Fibroblast of skin of scalp (primary cell): ENCODE results near the gene PEX16.

ENCODE experiments used
- DNase-seq: peaks from one replicate; pipeline ENCODE4 v3.0.0-alpha.2; 2013

Gene PEX16

DNA sequence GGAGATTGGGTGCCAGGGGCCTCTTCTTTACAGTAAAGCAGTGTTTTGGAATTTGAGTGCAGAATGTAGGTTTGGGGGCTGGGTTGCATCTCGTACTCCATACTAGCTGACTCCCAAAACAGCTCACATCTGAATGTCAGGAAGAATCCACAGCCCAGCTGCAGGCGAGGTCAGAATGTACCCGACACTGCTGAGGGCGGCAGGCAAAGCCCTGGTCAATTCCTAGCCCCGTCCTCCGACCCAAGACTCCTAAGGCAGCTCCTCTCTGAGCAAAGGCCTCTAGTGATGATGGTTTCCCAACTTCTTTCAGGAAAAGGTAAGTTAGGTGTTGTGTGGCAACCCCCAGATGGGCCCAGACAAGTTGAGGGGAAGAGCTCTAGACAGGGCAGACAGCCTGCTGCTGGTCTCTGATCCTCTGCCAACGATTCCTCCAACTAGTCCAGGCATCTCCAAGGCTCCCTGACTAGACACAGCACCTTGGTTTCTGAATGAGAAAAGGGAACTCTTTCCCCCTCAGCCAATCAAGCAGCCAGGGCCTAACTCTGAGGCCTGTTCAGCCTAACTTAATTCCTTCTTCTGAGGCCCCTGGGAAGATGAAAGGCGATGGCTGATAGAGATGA, 13.4 kb upstream of the PEX16 start:
- DNase-seq = no peak

DNA sequence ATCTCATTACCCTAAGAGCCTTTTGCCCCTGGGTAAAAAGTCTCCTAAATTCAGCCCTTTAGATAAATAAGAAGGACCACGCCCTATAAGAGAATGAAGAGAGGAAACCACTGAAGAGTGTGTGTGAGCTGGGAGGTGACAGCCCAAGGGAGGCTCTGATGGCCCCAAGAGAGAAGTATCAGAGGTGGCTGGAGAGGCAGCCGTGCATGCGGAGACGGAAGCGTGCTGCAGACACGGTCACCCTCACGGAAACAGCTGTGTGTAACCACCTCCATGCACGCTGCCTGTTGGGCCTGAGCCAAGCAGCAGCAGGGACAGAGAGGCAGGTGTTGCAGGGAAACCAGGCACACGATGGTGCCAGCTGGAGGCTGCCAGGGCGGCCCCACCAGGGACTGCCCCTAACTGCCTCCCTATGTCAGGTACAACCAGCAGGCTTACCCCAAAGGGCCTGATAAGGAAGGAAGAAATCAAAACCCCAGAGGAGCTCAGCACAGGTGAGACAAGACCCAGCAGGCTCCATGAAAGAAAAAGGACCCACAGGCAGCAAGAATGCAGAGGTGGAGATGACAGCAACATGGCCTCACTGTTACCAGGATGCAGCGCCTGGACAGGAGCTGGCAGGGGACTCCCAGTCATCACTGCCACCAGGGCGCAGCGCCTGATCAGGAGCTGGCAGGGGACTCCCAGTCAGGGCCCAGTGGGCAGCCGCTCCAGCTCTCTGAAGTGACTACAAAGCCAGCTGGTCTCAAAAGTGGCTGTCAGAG, 12.5 kb upstream of the PEX16 start:
- DNase-seq = no peak

DNA sequence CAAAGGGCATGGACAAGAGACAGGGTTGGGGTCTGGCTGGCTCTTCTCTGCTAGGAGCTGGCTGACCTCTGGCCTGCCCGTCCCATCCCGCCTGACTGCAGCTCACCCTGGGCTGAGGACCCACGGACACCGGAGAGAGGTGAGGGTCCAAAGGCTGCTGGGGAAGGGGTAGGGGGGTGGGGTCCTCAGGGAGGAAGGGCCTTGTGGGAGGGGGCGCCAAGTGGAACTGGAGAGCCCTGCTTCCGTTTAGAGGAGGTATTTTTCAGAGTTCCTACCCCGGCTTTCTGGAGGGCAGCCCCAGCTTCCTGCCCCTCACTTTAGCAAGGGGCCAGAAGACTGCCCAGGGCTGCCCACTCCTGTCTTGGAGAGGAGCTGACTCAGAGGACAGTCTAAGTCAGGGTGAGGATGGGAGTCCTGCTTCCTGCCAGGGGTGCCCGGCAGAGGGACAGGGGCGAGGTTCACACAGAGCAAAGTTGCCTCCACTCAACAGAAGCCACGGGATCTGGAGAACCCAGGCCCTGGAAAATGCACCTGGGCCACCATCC, 11.9 kb upstream of the PEX16 start:
- no peak for DNase-seq

DNA sequence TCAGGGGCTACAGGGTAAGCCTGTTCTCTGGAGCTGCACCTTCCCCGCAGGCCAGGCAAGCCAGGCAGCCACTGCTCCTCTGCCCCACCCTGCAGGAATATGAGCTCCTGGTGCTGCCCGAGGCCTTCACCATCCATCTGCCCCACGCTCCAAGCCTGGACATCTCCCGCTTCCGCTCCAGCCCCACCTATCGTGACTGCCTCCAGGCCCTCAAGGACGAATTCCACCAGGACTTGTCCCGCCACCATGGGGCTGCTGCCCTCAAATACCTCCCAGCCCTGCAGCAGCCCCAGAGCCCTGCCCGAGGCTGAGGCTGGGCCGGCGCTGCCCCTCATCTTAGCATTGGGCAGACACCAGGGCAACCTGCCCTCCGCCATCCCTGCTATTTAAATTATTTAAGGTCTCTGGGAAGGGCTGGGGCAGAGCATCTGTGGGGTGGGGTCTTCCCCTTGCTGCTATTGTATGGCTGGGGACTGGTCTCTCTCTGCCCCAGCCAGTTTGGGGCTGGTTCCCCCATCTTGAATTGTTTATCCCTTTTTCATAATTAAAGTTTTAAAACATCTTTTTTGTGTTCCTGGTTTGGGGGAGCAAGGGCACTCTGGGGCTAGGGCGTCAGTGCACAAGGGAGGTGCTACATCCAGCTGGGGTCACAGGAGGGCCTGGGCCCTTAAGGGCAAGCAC, 11.0 kb upstream of the PEX16 start:
- DNase-seq = no peak

- DNase-seq = no peak
Measured at GRCh38 chr11:45927684-45928413, 10.2 kb upstream of the PEX16 start.

GRCh38 chr11:45927332-45927683, 9.6 kb upstream of the PEX16 start:
- DNase-seq = no peak

DNA sequence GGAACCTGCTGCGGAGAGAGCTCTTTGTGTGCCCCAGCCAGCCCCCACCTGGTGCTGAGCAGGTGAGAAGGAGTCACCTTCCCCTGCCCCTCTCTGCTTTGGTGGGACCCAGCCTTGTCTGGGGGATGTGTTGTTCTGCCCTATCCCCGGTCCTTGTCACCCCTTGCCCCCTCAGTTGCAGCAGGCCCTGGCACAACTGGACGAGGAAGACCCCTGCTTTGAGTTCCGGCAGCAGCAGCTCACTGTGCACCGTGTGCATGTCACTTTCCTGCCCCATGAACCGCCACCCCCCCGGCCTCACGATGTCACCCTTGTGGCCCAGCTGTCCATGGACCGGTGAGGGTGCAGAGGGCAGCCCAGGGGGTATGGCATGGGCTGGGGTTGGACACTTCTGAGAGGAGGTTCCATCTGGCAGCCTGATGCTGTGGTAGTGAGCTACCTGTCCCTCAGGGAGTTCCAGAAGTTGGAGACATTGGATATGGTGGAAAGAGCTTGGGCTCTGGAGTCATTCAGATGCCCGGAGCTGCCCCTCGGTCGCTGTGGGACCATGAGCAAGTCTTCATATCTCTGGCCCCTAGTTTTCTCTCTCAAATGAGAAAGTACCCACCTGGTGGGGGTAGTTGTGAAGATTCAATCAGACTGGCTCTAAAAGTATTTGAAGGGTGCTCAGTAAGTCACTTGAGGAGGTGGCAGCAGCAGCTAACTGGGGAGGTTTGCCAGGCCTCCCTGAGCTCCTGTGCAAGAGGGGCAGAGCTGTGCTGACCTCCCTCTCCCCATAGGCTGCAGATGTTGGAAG, 9.1 kb upstream of the PEX16 start:
- DNase-seq = no peak

- no peak for DNase-seq
Measured at GRCh38 chr11:45926001-45926401, 8.3 kb upstream of the PEX16 start.

- no peak for DNase-seq
Measured at GRCh38 chr11:45925550-45925949, 7.9 kb upstream of the PEX16 start.

DNA sequence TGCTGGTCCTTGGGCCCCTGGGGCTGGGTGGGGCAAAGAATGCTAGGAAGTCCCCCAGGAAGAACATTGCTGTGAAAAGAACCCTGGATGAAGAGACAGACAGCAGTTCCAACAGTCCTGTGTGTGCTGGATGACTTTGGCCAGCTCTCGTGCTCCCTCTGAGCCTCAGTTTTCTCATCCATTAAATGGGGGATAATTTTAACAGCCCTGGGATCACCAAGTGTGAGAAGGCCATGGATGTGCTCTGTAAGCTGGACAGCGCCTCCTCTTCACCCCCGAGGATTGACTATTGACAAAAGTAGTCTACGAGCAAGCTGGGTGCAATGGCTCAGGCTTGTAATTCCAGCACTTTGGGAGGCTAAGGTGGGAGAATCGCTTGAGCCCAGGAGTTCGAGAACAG, 7.2 kb upstream of the PEX16 start:
- DNase-seq = no peak

- no peak for DNase-seq
Measured at GRCh38 chr11:45924036-45924915, 6.6 kb upstream of the PEX16 start.

DNA sequence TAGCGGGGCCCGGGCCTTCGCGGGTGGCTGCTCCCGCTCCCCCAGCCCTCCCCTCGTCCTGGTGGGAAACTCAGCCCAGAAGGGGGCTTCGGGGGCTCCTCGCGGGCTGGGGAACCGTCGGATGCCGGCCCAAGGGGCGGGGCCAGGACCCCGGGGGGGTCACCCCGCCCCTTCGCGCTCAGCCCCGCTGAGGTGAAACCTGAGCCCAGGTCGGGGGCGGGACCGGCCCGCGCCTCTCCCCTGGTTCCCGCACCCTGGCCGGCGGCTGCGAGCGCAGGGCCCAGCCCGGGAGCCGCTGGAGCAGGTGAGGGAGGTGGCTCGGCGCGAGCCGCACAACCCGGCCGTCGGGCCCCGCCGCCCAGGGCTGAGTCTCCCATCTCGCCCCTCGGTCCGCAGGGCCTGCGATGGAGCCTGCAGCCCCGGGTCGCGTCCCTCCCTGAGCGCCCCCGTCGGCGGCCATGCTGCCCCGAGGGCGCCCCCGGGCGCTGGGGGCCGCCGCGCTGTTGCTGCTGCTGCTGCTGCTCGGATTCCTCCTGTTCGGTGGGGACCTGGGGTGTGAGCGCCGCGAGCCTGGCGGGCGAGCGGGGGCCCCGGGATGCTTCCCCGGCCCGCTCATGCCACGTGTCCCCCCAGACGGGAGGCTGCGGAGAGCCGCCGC, 4.9 kb upstream of the PEX16 start, which contains the start of gene LARGE2:
Gene LARGE2 (plus strand): TSS at position 232 of the 658 bp plus-strand sequence. CDS start 227 bp downstream, at position 459.
- DNase-seq = no peak

- no peak for DNase-seq
Measured at GRCh38 chr11:45921561-45922424, 4.1 kb upstream of the PEX16 start.

DNA sequence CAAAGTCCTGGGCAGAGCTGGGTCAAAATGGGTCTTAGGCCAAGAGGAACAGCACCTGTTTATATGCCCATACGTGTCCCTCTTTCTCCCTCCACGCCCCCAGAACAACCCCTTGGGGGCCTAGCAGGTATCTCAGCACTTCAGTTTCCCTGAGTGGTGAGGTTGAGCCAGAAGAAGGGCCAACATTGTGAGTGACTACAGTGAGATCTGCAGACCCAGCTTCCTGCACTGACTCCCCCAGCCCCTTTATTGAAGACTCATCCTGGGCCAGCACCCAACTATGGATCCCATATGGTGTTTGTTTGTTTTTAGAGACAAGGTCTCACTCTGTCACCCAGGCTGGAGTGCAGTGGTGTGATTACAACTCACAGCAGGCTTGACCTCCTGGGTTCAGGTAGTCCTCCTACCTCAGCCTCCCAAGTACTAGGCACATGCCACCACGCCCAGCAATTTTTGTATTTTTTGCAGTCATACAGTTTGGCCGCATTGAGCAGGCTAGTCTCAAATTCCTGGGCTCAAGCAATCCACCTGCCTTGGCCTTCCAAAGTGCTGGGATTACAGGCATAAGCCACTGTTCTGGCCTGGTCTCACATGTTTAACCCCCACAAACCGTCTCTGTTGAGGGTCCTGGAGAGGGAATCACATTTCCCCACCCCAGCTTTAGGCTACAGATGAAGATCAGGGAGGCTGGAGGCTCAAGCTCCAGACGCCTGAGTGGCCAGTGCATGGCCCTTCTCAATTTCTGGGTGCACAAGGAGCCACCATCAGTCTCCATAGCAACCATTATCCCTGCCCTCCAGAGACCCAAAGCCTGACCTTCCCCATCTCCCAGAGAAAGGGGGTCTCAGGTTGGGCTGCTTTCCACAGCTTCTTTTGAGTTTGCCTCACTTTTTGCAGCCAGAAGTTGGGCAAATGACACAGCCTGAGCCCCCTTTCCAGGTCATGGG, 3.1 kb upstream of the PEX16 start:
- no peak for DNase-seq

GRCh38 chr11:45919806-45920530, 2.3 kb upstream of the PEX16 start:
- DNase-seq = no peak

DNA sequence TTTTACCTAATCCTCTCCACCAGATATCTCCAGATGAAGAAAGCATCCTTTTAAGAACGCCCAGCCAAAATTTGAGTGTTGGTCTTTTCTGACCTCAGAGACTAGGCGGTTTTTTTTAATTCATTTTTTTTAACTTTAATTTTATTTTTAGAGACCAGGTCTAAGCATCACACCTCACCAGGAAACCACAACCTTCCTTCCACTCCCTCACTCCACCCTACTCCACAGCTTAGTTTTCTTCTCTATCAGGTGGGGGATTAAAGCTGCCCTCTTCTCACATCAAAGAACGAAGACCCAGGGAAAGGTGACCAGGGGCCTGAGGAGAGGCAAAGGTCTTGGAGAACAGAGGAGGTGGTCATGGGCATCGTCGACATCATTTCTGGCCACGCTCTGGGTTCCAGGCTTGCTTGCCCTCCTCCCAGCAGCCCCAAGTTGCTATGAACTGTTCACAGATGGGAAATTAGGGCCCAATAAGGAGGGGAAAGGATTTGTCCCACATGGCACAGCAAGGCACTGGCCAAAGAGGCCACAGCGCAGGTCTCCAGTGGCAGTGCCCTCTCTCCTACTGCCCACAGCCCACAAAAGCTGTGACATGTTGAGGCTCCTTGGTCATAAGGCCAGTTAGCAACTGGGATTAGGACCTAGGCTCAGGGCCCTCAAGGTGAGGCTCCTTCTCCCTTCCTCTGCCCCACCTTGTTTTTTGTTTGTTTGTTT, 1.4 kb upstream of the PEX16 start:
- no peak for DNase-seq
